Measurements from ENCODE around the gene PCDHAC1. TPM values are rescaled to one million over a fixed set of nuclear protein-coding genes. Genes with fewer than 3 reads are reported as not detected.

PCDHAC1 gene
- polyA plus RNA-seq, 1 of the 3 experiments (the other 2 are of a cell fraction): 0.08 TPM

GRCh38 chr5:140883373-140883772, 42.7 kb upstream of the PCDHAC1 start:
- POLR2A ChIA-PET: no interaction called here
- H3K4me2 ChIP-seq: no peak overlapping the region
- H3K9ac ChIP-seq: no peak overlapping the region
- no peaks in the 10 kb centered on the region for H3K79me2 ChIP-seq (ENCODE audit: insufficient read depth)
- H4K20me1 ChIP-seq (ENCODE audit: insufficient read depth): no peaks in the 10 kb centered on the region
- H3K9me3 ChIP-seq: no peaks in the 10 kb centered on the region; the same call in 1 of the 2 replicates
- H3K36me3 ChIP-seq (replicated peaks in 1 of 2; ENCODE audit: control insufficient read depth in 1 of 2, insufficient read depth in 2 of 2, low read length in 1 of 2): no peaks in the 10 kb centered on the region
- CTCF ChIA-PET: interaction anchor here (0.7 to 1.4 kb wide), 4 partner anchors 8 to 42 kb away, joined by 3 to 4 read pairs (median 4); partner anchors contain the start of gene PCDHAC1
- 97% methylated on average over 41 of the region's 41 CpGs for WGBS (ENCODE audit: low lambda C conversion rate)
- no peak for DNase-seq
- TF ChIP-seq FOXM1 (IDR thresholded peaks at IDR 0.05; ENCODE audit: low read depth) (no peak), RXRA (IDR thresholded peaks at IDR 0.05; ENCODE audit: borderline replicate concordance, low read depth) (no peak), FOSL2 (IDR thresholded peaks at IDR 0.05; ENCODE audit: borderline replicate concordance, low read depth) (no peak), RAD21 (IDR thresholded peaks at IDR 0.05; ENCODE audit: low read length) (no peak), POLR2AphosphoS5 (IDR thresholded peaks at IDR 0.05; ENCODE audit: low read depth, low read length) (no peak), USF1 (IDR thresholded peaks at IDR 0.05; ENCODE audit: borderline replicate concordance, low read depth) (no peak), REST (IDR thresholded peaks at IDR 0.05; ENCODE audit: low read depth, low read length) (no peak), SMC3 (IDR thresholded peaks at IDR 0.05; ENCODE audit: low read depth, low read length) (no peak), CTCF (IDR thresholded peaks at IDR 0.05) (no peak), SIN3A (IDR thresholded peaks at IDR 0.05; ENCODE audit: borderline replicate concordance, low read depth, low read length) (no peak), NFIC (IDR thresholded peaks at IDR 0.05; ENCODE audit: borderline replicate concordance) (no peak), TEAD4 (IDR thresholded peaks at IDR 0.05; ENCODE audit: borderline replicate concordance, insufficient read depth) (no peak)
- no peaks in the 10 kb centered on the region for H3F3A ChIP-seq (replicated peaks; ENCODE audit: insufficient read depth)
- no peak overlapping the region for H2AFZ ChIP-seq (ENCODE audit: low read depth)
- no peak overlapping the region; a peak in 1 of 4 replicates for H3K4me3 ChIP-seq (ENCODE audit: low read depth in 2 of 2, low read length in 1 of 2)
- no peaks in the 10 kb centered on the region for H3K27me3 ChIP-seq (ENCODE audit: insufficient read depth)
- no peaks in the 10 kb centered on the region for H3K9me2 ChIP-seq
- no peaks in the 10 kb centered on the region for H3K4me1 ChIP-seq (ENCODE audit: control insufficient read depth in 1 of 2, insufficient read depth in 2 of 2, low read depth in 1 of 2, low read length in 1 of 2)
- H3K27ac ChIP-seq (ENCODE audit: low read depth in 2 of 2, low read length in 1 of 2): no peak overlapping the region
